Activated T-helper 1 cell treated with anti-CD3 and anti-CD28 coated beads, Interleukin-12 subunit alpha, Interleukin-12 subunit beta, Interleukin-2, Interleukin-4 antibody, amounts not matched to agents 30 ng/mL and 10 ng/mL and 1 ng/mL, durations not matched to agents 14 hours and 24 hours and 36 hours (primary cell): ENCODE results near the gene THAP12. TPM values are rescaled to one million over a fixed set of nuclear protein-coding genes. Genes with fewer than 3 reads are reported as not detected.

Source experiments
- DNase-seq: peaks from one replicate; pipeline ENCODE4 v3.0.0; 2021; ENCODE audit warnings: low spot score
- H3K27ac Mint-ChIP-seq: one replicate; pipeline ENCODE4 v1.8.0; 2021; ENCODE audit warnings: mild to moderate bottlenecking, mixed read lengths
- H3K27me3 Mint-ChIP-seq: one replicate; pipeline ENCODE4 v1.8.0; 2022; ENCODE audit warnings: mild to moderate bottlenecking, moderate library complexity, mixed read lengths; ENCODE audit not compliant: insufficient read depth
- H3K36me3 Mint-ChIP-seq: one replicate; pipeline ENCODE4 v1.8.0; 2021; ENCODE audit warnings: low read depth, mixed read lengths
- H3K4me1 Mint-ChIP-seq: one replicate; pipeline ENCODE4 v1.8.0; 2021; ENCODE audit warnings: low read depth, mixed read lengths
- H3K4me3 Mint-ChIP-seq: one replicate; pipeline ENCODE4 v1.8.0; 2021; ENCODE audit warnings: mild to moderate bottlenecking, moderate library complexity, mixed read lengths
- H3K9me3 Mint-ChIP-seq: one replicate; pipeline ENCODE4 v1.8.0; 2021; ENCODE audit warnings: mixed read lengths
- intact Hi-C: fragments of 100-400 bp; cut with micrococcal nuclease; formaldehyde crosslinking; loops from one replicate; pipeline ENCODE4 v1.15.1; 2024
- total RNA-seq: library from RNA; stranded (reverse); gene quantifications from 2 replicates; pipeline ENCODE4 v1.2.3, GENCODE V29; 2022

The THAP12 gene
- total RNA-seq, 1 donor from 2014 or later, result 78.3 TPM

- intact Hi-C loops, result no loop called here
- Mint-ChIP-seq H3K36me3 (peaks cover 13% of the 10 kb centered on the region), H3K27ac (no peak overlapping the region), H3K9me3 (no peaks in the 10 kb centered on the region), H3K27me3 (no peaks in the 10 kb centered on the region), H3K4me1 (peaks cover 29% of the 10 kb centered on the region), H3K4me3 (no peak overlapping the region)
- no peak for DNase-seq
These were observed 12.4 kb downstream of the THAP12 start for GRCh38 chr11:76368490-76368889.

GRCh38 chr11:76365038-76365679 lies 15.8 kb downstream of the THAP12 start:
- Mint-ChIP-seq H3K27ac (no peak overlapping the region), H3K9me3 (no peaks in the 10 kb centered on the region), H3K36me3 (peaks cover 22% of the 10 kb centered on the region), H3K4me1 (peaks cover 28% of the 10 kb centered on the region), H3K4me3 (no peak overlapping the region), H3K27me3 (no peaks in the 10 kb centered on the region)
- no peak for DNase-seq
- intact Hi-C loops, result no loop called here

GRCh38 chr11:76362716-76363115 lies 18.2 kb downstream of the THAP12 start:
- H3K9me3 Mint-ChIP-seq, result no peaks in the 10 kb centered on the region
- H3K4me1 Mint-ChIP-seq, result peaks cover 30% of the 10 kb centered on the region
- no peak for DNase-seq
- peaks cover 26% of the 10 kb centered on the region for H3K36me3 Mint-ChIP-seq
- no peak overlapping the region for H3K27ac Mint-ChIP-seq
- no peaks in the 10 kb centered on the region for H3K27me3 Mint-ChIP-seq
- intact Hi-C loops, result no loop called here
- no peak overlapping the region for H3K4me3 Mint-ChIP-seq

- no peaks in the 10 kb centered on the region for H3K9me3 Mint-ChIP-seq
- intact Hi-C loops, result loop anchor here (1.0 kb wide), 1 partner anchor 19 kb away; no protein-coding TSS in a partner anchor
- H3K36me3 Mint-ChIP-seq, result peaks cover 31% of the 10 kb centered on the region
- peaks cover 30% of the 10 kb centered on the region for H3K4me1 Mint-ChIP-seq
- no peak for DNase-seq
- no peaks in the 10 kb centered on the region for H3K27me3 Mint-ChIP-seq
- H3K4me3 Mint-ChIP-seq, result no peak overlapping the region
- H3K27ac Mint-ChIP-seq, result no peak overlapping the region
These were observed 19.2 kb downstream of the THAP12 start for GRCh38 chr11:76361776-76362175.

- Mint-ChIP-seq H3K36me3 (peaks cover 31% of the 10 kb centered on the region), H3K27ac (no peak overlapping the region), H3K9me3 (no peaks in the 10 kb centered on the region), H3K4me3 (no peak overlapping the region), H3K4me1 (peaks cover 30% of the 10 kb centered on the region), H3K27me3 (no peaks in the 10 kb centered on the region)
- DNase-seq, result no peak
- intact Hi-C loops, result loop anchor here (1.0 kb wide), 1 partner anchor 19 kb away; no protein-coding TSS in a partner anchor
These were observed 19.6 kb downstream of the THAP12 start for GRCh38 chr11:76361374-76361773.

- H3K4me1 Mint-ChIP-seq, result peaks cover 8% of the 10 kb centered on the region
- intact Hi-C loops, result no loop called here
- no peak overlapping the region for H3K4me3 Mint-ChIP-seq
- H3K36me3 Mint-ChIP-seq, result peaks cover 62% of the 10 kb centered on the region
- H3K9me3 Mint-ChIP-seq, result peaks cover 14% of the 10 kb centered on the region
- DNase-seq, result no peak
- no peak overlapping the region for H3K27ac Mint-ChIP-seq
- no peaks in the 10 kb centered on the region for H3K27me3 Mint-ChIP-seq
These were observed 25.8 kb downstream of the THAP12 start for GRCh38 chr11:76355172-76355571.

- H3K4me3 Mint-ChIP-seq, result no peak overlapping the region
- no peak for DNase-seq
- intact Hi-C loops, result no loop called here
- H3K9me3 Mint-ChIP-seq, result no peaks in the 10 kb centered on the region
- no peaks in the 10 kb centered on the region for H3K4me1 Mint-ChIP-seq
- H3K27ac Mint-ChIP-seq, result no peak overlapping the region
- peaks cover 34% of the 10 kb centered on the region for H3K36me3 Mint-ChIP-seq
- H3K27me3 Mint-ChIP-seq, result no peaks in the 10 kb centered on the region
These were observed 32.6 kb downstream of the THAP12 start for GRCh38 chr11:76348348-76348747.

- Mint-ChIP-seq H3K9me3 (no peaks in the 10 kb centered on the region), H3K36me3 (peaks cover 25% of the 10 kb centered on the region), H3K4me1 (no peaks in the 10 kb centered on the region), H3K4me3 (no peak overlapping the region), H3K27me3 (no peaks in the 10 kb centered on the region), H3K27ac (no peak overlapping the region)
- no peak for DNase-seq
- intact Hi-C loops, result no loop called here
These were observed 33.5 kb downstream of the THAP12 start for GRCh38 chr11:76347466-76347865.

- intact Hi-C loops, result no loop called here
- Mint-ChIP-seq H3K36me3 (peaks cover 2% of the 10 kb centered on the region), H3K27me3 (no peaks in the 10 kb centered on the region), H3K9me3 (peaks cover 19% of the 10 kb centered on the region), H3K4me3 (no peak overlapping the region), H3K4me1 (peaks cover 23% of the 10 kb centered on the region), H3K27ac (peak overlapping the region; percentile 8)
- no peak for DNase-seq
These were observed 41.7 kb downstream of the THAP12 start for GRCh38 chr11:76339221-76339620.

GRCh38 chr11:76337923-76338322 lies 43.0 kb downstream of the THAP12 start:
- Mint-ChIP-seq H3K27ac (no peak overlapping the region), H3K27me3 (no peaks in the 10 kb centered on the region), H3K4me1 (peaks cover 23% of the 10 kb centered on the region), H3K4me3 (no peak overlapping the region), H3K36me3 (no peaks in the 10 kb centered on the region), H3K9me3 (peaks cover 22% of the 10 kb centered on the region)
- intact Hi-C loops, result no loop called here
- no peak for DNase-seq

- Mint-ChIP-seq H3K27me3 (no peaks in the 10 kb centered on the region), H3K4me1 (peaks cover 23% of the 10 kb centered on the region), H3K36me3 (no peaks in the 10 kb centered on the region), H3K9me3 (peaks cover 22% of the 10 kb centered on the region), H3K27ac (no peak overlapping the region), H3K4me3 (no peak overlapping the region)
- no peak for DNase-seq
- intact Hi-C loops, result no loop called here
These were observed 43.5 kb downstream of the THAP12 start for GRCh38 chr11:76337469-76337868.

GRCh38 chr11:76336597-76336996 lies 44.3 kb downstream of the THAP12 start:
- DNase-seq, result no peak
- Mint-ChIP-seq H3K9me3 (peaks cover 22% of the 10 kb centered on the region), H3K27me3 (no peaks in the 10 kb centered on the region), H3K27ac (no peak overlapping the region), H3K4me3 (no peak overlapping the region), H3K36me3 (no peaks in the 10 kb centered on the region), H3K4me1 (peaks cover 23% of the 10 kb centered on the region)
- intact Hi-C loops, result no loop called here

- H3K36me3 Mint-ChIP-seq, result no peaks in the 10 kb centered on the region
- intact Hi-C loops, result no loop called here
- no peak overlapping the region for H3K4me3 Mint-ChIP-seq
These were observed 45.1 kb downstream of the THAP12 start for GRCh38 chr11:76335842-76336241.

More at GRCh38 chr11:76335842-76336241, 45.1 kb downstream of the THAP12 start:
- no peaks in the 10 kb centered on the region for H3K27me3 Mint-ChIP-seq
- H3K9me3 Mint-ChIP-seq, result peaks cover 22% of the 10 kb centered on the region
- no peak for DNase-seq
- H3K4me1 Mint-ChIP-seq, result peaks cover 23% of the 10 kb centered on the region
- H3K27ac Mint-ChIP-seq, result no peak overlapping the region
